Adrenal gland (tissue), 12 donors: ENCODE data around the gene GTF2IRD1. TPM values are rescaled to one million over a fixed set of nuclear protein-coding genes. Genes with fewer than 3 reads are reported as not detected.
A peak's percentile ranks its signal among the peaks of the same experiment; 100 is the strongest.

Source experiments
- DNase-seq, 7 donors: peaks; one replicate each; pipeline ENCODE4 v3.0.0-alpha.2; 2019 to 2020
- H3K27ac ChIP-seq, 5 donors: fragments of 200-600 bp; sonication (generic) in 4 of 5; 1 replicate in 3 of 5; 2 replicates in 2 of 5; pipeline versions ENCODE4 v1.5.1 to v1.8.0; 2016 to 2020; ENCODE audit warnings: mild to moderate bottlenecking in 1 of 5
- H3K27me3 ChIP-seq: fragments of 200-600 bp; 2 replicates; pipeline ENCODE4 v1.8.0; 2021
- H3K36me3 ChIP-seq, 2 donors: fragments of 200-600 bp; replicated peaks in 1 of 2; 1 replicate in 1 of 2; 2 replicates in 1 of 2; pipeline versions ENCODE4 v1.5.1 to v1.8.0; 2018 to 2022
- H3K4me1 ChIP-seq, 2 donors: fragments of 200-600 bp; replicated peaks in 1 of 2; 1 replicate in 1 of 2; 2 replicates in 1 of 2; pipeline versions ENCODE4 v1.5.1 to v1.8.0; 2018 to 2021
- H3K4me3 ChIP-seq, 4 donors: fragments of 200-600 bp; sonication (generic) in 3 of 4; one replicate each; pipeline ENCODE4 v1.5.1; 2016 to 2018
- H3K9me3 ChIP-seq, 3 donors: fragments of 200-600 bp; sonication (generic) in 1 of 3; replicated peaks in 1 of 3; 1 replicate in 2 of 3; 2 replicates in 1 of 3; pipeline versions ENCODE4 v1.5.1 to v1.8.0; 2016 to 2021
- POLR2A ChIP-seq, 2 donors: fragments of 450-650 bp; IDR thresholded peaks; one replicate each; pipeline ENCODE4 v1.6.1; 2017; ENCODE audit warnings: antibody characterized with exemption in 2 of 2, mild to moderate bottlenecking in 2 of 2, moderate library complexity in 1 of 2
- WGBS, 4 donors: extraction: QIAGEN DNeasy Blood & Tissue Kit in 2 of 4; methylation state at CpG; one replicate each; pipeline versions ENCODE4 v1.1.5 to v1.1.7; 2013 to 2017; 5-methylcytosine and 5-hydroxymethylcytosine counted together
- intact Hi-C, 2 donors: fragments of 100-400 bp; cut with DNase I; formaldehyde crosslinking; loops; one replicate each; pipeline versions ENCODE4 v1.14.1 to v1.15.0; 2022 to 2023
- polyA plus RNA-seq, 3 donors: library from polyadenylated mRNA; stranded (reverse); fragments of 200-250 nt in 2 of 3; fragments of 350-450 nt in 1 of 3; fragmentation: Illumina TruSeq in 1 of 3; extraction: RNeasy Lipid Tissue Mini Kit (QIAGEN cat#74804) in 1 of 3; gene quantifications; one replicate each; pipeline ENCODE4 v1.2.3, GENCODE V29; 2013 to 2014
- total RNA-seq, 9 donors: library from RNA; depleted of rRNA in 4 of 9; stranded (reverse); fragments of >200 nt in 4 of 9; fragments of 120-200 nt in 1 of 9; fragmentation: NEBNext Ultra II Directional in 1 of 9; extraction: Animal tissue kit (Norgen Biotek cat#: 25700) in 1 of 9; gene quantifications; one replicate each; pipeline versions ENCODE4 v1.1.0 to v1.2.4, GENCODE V29; 2013 to 2023
- TF ChIP-seq, protein P1 (sequence below), 6 experiments: fragments of 450-650 bp in 4 of 6; fragments of 200-600 bp in 2 of 6; sonication (generic) in 1 of 6; IDR thresholded peaks; 1 replicate in 5 of 6; 2 replicates in 1 of 6; pipeline versions ENCODE4 v1.5.1 to v1.8.0; 2016 to 2021; ENCODE audit warnings: antibody characterized with exemption in 6 of 6, mild to moderate bottlenecking in 2 of 6, moderate library complexity in 1 of 6
- donor health status: healthy with polysubstance abuse.
- donor health status: Bipolar disorder and iron deficiency.
- donor health status: DM: yes; HTN: yes; CAD: no.
- donor health status: DM: no; HTN: no; CAD: no.
- donor health status: DM: no; HTN: no; CAD: no.
- donor health status: DM: yes; HTN: yes; CAD: no.

GTF2IRD1 gene
- total and polyA plus RNA-seq, 12 donors: 7.4 to 41.3 (median 25.2) TPM

DNA sequence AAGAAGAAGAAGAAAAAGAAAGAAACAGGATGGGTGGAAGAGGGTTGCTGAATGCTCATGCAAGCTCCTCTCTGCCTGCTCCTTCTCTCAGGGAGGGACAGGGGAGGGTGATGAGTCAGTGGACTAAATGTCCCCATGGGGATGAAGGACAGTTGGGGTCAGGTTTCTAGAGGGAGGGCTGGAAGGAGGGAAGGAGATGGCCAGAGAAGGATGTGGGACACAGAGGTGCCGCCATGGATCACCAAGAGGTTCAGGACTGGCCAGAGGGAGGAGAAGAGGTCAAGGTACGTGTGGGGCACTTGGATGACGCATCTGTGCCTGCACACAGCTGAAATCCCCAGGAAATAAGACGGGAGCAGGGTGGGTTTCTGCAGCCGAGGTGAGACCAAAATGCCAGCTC lies 115.0 kb downstream of the GTF2IRD1 start:
- Histone ChIP-seq H3K9me3 (no peaks in the 10 kb centered on the region), H3K27me3 (no peaks in the 10 kb centered on the region), H3K27ac (peak overlapping the region in 1 of 5 donors; percentile 54), H3K36me3 (no peaks in the 10 kb centered on the region), H3K4me3 (no peak overlapping the region), H3K4me1 (peaks cover 0 to 15% of the 10 kb centered on the region in 2 donors)
- intact Hi-C loops: loop anchor here in 1 of 2 donors (10.0 kb wide), 1 partner anchor 124 kb away; no protein-coding TSS in a partner anchor
- 30 to 63% (median 38%) methylated on average over 5 of the region's 5 CpGs for WGBS, 4 donors
- peak in 5 of 7 donors; percentile 49 to 68 (median 65) for DNase-seq
- TF ChIP-seq POLR2A (IDR thresholded peaks at IDR 0.05): no peak
- TF ChIP-seq, protein P1, sequence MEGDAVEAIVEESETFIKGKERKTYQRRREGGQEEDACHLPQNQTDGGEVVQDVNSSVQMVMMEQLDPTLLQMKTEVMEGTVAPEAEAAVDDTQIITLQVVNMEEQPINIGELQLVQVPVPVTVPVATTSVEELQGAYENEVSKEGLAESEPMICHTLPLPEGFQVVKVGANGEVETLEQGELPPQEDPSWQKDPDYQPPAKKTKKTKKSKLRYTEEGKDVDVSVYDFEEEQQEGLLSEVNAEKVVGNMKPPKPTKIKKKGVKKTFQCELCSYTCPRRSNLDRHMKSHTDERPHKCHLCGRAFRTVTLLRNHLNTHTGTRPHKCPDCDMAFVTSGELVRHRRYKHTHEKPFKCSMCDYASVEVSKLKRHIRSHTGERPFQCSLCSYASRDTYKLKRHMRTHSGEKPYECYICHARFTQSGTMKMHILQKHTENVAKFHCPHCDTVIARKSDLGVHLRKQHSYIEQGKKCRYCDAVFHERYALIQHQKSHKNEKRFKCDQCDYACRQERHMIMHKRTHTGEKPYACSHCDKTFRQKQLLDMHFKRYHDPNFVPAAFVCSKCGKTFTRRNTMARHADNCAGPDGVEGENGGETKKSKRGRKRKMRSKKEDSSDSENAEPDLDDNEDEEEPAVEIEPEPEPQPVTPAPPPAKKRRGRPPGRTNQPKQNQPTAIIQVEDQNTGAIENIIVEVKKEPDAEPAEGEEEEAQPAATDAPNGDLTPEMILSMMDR (IDR thresholded peaks at IDR 0.05): no peak

DNA sequence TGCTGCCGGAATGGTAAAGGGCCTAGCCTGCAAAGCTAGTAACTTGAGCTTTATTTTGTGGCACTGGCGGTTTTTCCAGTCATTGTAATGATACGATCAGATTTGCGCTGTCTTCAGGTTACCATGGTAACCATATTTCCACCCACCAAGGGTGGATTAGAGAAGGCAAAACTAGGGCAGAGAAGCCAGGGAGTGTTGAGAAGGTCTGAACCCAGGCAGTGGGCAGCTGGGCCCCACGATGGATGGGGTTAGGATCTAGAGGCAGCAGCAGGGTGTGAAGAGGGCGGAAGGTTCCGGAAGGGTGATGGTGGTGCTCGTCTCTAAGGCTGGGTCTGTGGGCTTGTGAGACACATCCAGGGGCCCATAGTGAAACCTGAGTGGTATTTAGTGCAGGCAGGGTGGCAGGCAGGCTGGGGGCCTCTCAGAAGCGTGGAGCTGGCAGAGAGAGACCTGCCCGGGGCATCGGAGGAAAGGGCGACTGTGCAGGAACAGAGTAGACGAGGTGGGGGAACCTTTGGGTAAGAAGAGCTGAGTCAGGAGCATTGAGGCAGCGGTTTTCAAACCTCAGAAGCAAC lies 115.9 kb downstream of the GTF2IRD1 start:
- peaks cover 0 to 15% of the 10 kb centered on the region in 2 donors for H3K4me1 ChIP-seq
- no peaks in the 10 kb centered on the region for H3K9me3 ChIP-seq
- no peak overlapping the region for H3K4me3 ChIP-seq
- no peaks in the 10 kb centered on the region for H3K36me3 ChIP-seq
- TF ChIP-seq, protein P1 (IDR thresholded peaks at IDR 0.05): no peak
- no peak for TF ChIP-seq POLR2A (IDR thresholded peaks at IDR 0.05)
- intact Hi-C loops: loop anchor here in 1 of 2 donors (10.0 kb wide), 1 partner anchor 125 kb away; no protein-coding TSS in a partner anchor
- peak overlapping the region in 1 of 5 donors; percentile 54 for H3K27ac ChIP-seq
- DNase-seq: no peak
- no peaks in the 10 kb centered on the region for H3K27me3 ChIP-seq
- 90 to 94% (median 90%) methylated on average over 14 of the region's 14 CpGs for WGBS, 4 donors

DNA sequence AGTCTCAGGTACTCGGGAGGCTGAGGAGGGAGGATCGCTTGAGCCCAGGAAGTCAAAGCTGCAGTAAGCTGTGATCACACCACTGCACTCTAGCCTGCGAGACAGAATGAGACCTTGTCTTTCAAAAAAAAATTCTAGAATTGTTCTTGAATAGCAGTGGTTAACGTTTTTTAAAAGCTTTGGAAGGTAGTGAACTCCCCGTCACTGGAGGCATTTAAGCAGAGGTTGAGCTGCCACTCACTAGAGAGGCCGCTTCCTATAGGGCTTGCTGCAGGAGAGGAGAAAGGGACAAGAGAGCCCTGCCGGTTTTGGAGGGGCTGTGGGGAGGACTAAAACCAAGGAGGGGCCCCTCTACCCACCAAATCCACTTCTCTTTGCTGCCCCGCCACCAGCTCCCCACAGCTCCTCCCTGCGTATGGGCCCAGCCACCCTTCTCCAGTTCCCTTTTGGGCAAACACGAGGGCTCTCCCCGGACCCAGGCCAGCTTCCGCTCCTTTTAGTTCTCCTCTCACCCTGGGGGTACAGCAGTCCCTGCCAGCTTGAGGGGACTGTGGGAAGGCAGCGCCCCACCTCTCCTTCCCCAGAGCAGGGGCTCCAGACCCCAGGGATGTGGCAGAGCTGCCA lies 116.9 kb downstream of the GTF2IRD1 start:
- H3K9me3 ChIP-seq: no peaks in the 10 kb centered on the region
- intact Hi-C loops: no loop called here
- H3K4me1 ChIP-seq: peaks cover 0 to 15% of the 10 kb centered on the region in 2 donors
- TF ChIP-seq, protein P1 (IDR thresholded peaks at IDR 0.05): no peak
- TF ChIP-seq POLR2A (IDR thresholded peaks at IDR 0.05): no peak
- WGBS, 4 donors: 89 to 93% (median 91%) methylated on average over 13 of the region's 13 CpGs
- no peak overlapping the region for H3K27ac ChIP-seq
- no peaks in the 10 kb centered on the region for H3K36me3 ChIP-seq
- no peaks in the 10 kb centered on the region for H3K27me3 ChIP-seq
- no peak for DNase-seq
- no peak overlapping the region for H3K4me3 ChIP-seq

DNA sequence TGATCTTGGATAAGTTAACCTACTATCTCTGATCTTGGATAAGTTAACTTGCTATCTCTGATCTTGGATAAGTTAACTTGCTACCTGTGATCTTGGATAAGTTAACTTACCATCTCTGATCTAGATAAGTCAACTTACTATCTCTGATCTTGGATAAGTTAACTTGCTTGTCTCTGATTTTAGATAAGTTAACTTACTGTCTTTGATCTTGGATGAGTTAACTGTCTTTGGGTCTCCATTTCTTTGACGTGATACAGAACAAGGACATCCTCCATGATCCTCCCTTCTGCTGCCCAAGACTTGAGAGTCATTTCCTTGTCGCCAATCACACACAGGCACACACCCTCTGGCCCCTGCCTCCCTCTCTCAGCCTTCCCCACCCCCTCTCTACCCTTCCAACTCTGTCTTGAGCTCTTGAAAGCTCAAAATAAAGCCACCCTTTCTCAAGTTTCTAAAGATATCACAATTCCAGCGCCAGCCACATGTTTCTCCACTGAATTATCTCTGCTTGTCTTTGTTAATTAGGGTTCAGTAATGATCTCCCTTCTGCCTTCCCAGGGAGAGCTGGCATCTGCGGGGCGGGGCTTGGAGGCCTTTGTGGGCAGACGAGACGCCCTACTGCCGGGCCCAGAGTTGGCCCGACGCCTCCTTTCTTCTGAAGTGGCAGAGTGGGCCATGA lies 118.7 kb downstream of the GTF2IRD1 start:
- WGBS, 4 donors: 70 to 85% (median 78%) methylated on average over 4 to 10 of the region's 10 CpGs
- intact Hi-C loops: no loop called here
- H3K27ac ChIP-seq: no peak overlapping the region

More for the DNA sequence above, 118.7 kb downstream of the GTF2IRD1 start:
- Histone ChIP-seq H3K9me3 (no peaks in the 10 kb centered on the region), H3K27me3 (no peaks in the 10 kb centered on the region), H3K4me1 (peaks cover 0 to 15% of the 10 kb centered on the region in 2 donors), H3K36me3 (no peaks in the 10 kb centered on the region), H3K4me3 (no peak overlapping the region)
- no peak for DNase-seq
- no peak for TF ChIP-seq POLR2A (IDR thresholded peaks at IDR 0.05)
- TF ChIP-seq, protein P1 (IDR thresholded peaks at IDR 0.05): no peak
